ENCODE measurements around the gene TMEM132D. TPM values are rescaled to one million over a fixed set of nuclear protein-coding genes. Genes with fewer than 3 reads are reported as not detected.

Gene TMEM132D
- total RNA-seq, 4 donors from 2014 or later, result 0.15 to 0.94 TPM; not detected in 2

GRCh38 chr12:129185855-129186254 is 718.0 kb downstream of the TMEM132D start:
- Histone ChIP-seq H3K4me1 (no peaks in the 10 kb centered on the region), H3K4me3 (no peak overlapping the region), H3K36me3 (no peaks in the 10 kb centered on the region), H3K9me3 (peaks cover 0 to 11% (median 0%) of the 10 kb centered on the region in 3 donors), H3K27ac (no peak overlapping the region), H3K27me3 (peaks cover 22% of the 10 kb centered on the region)
- TF ChIP-seq POLR2A (IDR thresholded peaks at IDR 0.05), result no peak
- TF ChIP-seq EP300 (IDR thresholded peaks at IDR 0.05), result no peak
- no peak for TF ChIP-seq CTCF (IDR thresholded peaks at IDR 0.05)
- TF ChIP-seq POLR2AphosphoS5 (IDR thresholded peaks at IDR 0.05), result no peak
- WGBS, 2 donors (ENCODE audit: low coverage in 1 of 2), result 37% methylated on average over 2 of the region's 3 CpGs; no CpG with 5 or more reads in 1 of the 2 donors
- no peak for ATAC-seq

GRCh38 chr12:129184127-129184928 is 719.5 kb downstream of the TMEM132D start:
- no peak overlapping the region for H3K4me3 ChIP-seq
- no peak for TF ChIP-seq POLR2AphosphoS5 (IDR thresholded peaks at IDR 0.05)
- H3K36me3 ChIP-seq, result no peaks in the 10 kb centered on the region
- no peaks in the 10 kb centered on the region for H3K4me1 ChIP-seq
- ATAC-seq, result no peak
- no peak overlapping the region for H3K27ac ChIP-seq
- H3K9me3 ChIP-seq, result peaks cover 0 to 11% (median 0%) of the 10 kb centered on the region in 3 donors
- 27 to 49% methylated on average over 3 to 17 of the region's 19 CpGs for WGBS, 2 donors (ENCODE audit: low coverage in 1 of 2)
- peaks cover 22% of the 10 kb centered on the region for H3K27me3 ChIP-seq

GRCh38 chr12:129179941-129180553 is 723.8 kb downstream of the TMEM132D start:
- Histone ChIP-seq H3K27ac (no peak overlapping the region), H3K4me3 (no peak overlapping the region), H3K9me3 (no peaks in the 10 kb centered on the region), H3K4me1 (no peaks in the 10 kb centered on the region), H3K36me3 (no peaks in the 10 kb centered on the region), H3K27me3 (peaks cover 10% of the 10 kb centered on the region)
- 78 to 87% methylated on average over 5 to 6 of the region's 7 CpGs for WGBS, 2 donors (ENCODE audit: low coverage in 1 of 2)
- TF ChIP-seq POLR2AphosphoS5 (IDR thresholded peaks at IDR 0.05), result no peak
- no peak for ATAC-seq

GRCh38 chr12:129169928-129170327 is 733.9 kb downstream of the TMEM132D start:
- no peak overlapping the region for H3K4me3 ChIP-seq
- peaks cover 0 to 4% (median 0%) of the 10 kb centered on the region in 3 donors for H3K9me3 ChIP-seq
- no peak for TF ChIP-seq EP300 (IDR thresholded peaks at IDR 0.05)
- no peak for TF ChIP-seq CTCF (IDR thresholded peaks at IDR 0.05)
- TF ChIP-seq POLR2A (IDR thresholded peaks at IDR 0.05), result no peak
- no peak for TF ChIP-seq POLR2AphosphoS5 (IDR thresholded peaks at IDR 0.05)
- no peak overlapping the region for H3K27ac ChIP-seq
- WGBS, 2 donors (ENCODE audit: low coverage in 1 of 2), result 44 to 45% methylated on average over 3 of the region's 3 CpGs
- ATAC-seq, result no peak
- H3K4me1 ChIP-seq, result no peaks in the 10 kb centered on the region
- H3K36me3 ChIP-seq, result no peaks in the 10 kb centered on the region
- no peaks in the 10 kb centered on the region for H3K27me3 ChIP-seq

- 46 to 56% methylated on average over 3 to 6 of the region's 6 CpGs for WGBS, 2 donors (ENCODE audit: low coverage in 1 of 2)
- no peak for ATAC-seq
- no peaks in the 10 kb centered on the region for H3K36me3 ChIP-seq
- no peak overlapping the region for H3K4me3 ChIP-seq
- H3K4me1 ChIP-seq, result no peaks in the 10 kb centered on the region
- TF ChIP-seq EP300 (IDR thresholded peaks at IDR 0.05), result no peak
- TF ChIP-seq POLR2A (IDR thresholded peaks at IDR 0.05), result no peak
- TF ChIP-seq CTCF (IDR thresholded peaks at IDR 0.05), result no peak
- no peak for TF ChIP-seq POLR2AphosphoS5 (IDR thresholded peaks at IDR 0.05)
- H3K27me3 ChIP-seq, result peaks cover 7% of the 10 kb centered on the region
- no peak overlapping the region for H3K27ac ChIP-seq
- H3K9me3 ChIP-seq, result peaks cover 0 to 28% (median 0%) of the 10 kb centered on the region in 3 donors
These were observed 740.0 kb downstream of the TMEM132D start for GRCh38 chr12:129163861-129164260.

Data from gastroesophageal sphincter (tissue), 4 donors.